ENCODE measurements around the gene MBD4. TPM values are rescaled to one million over a fixed set of nuclear protein-coding genes. Genes with fewer than 3 reads are reported as not detected.

MBD4 gene
- total RNA-seq, 1 experiment from 2014 or later = 15.7 TPM

DNA sequence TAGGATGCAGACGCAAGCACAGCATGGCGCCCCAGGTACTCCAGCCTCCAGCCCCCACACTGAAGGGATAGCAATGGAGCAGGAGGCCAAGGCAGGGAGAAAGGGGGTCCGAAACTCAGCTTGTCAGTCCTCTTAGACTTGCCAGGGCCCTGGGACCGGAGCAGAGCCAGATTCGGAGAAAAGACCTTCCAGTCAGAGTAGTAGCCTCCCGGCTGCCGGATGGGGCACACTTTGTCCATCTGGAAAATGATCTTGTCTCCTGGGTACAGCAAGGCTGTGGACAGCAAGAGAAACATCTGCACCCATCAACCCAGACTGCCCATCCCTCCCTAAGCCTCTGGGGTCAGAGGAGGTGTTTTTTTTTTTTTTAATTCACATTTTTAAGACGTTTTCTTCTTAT, 35.6 kb downstream of the MBD4 start:
- ChIA-PET RAD21 (ENCODE audit: low non-redundant PET in 1 of 2, low total read pairs in 2 of 2, uncharacterized antibody in 2 of 2, unreplicated experiment in 2 of 2) (no interaction called here), CTCF (no interaction called here), POLR2A (no interaction called here)
- intact Hi-C loops (cut with micrococcal nuclease) = no loop called here
- Histone ChIP-seq H3K79me2 (ENCODE audit: insufficient read depth, low read length) (peaks cover 2% of the 10 kb centered on the region), H3K36me3 (ENCODE audit: control insufficient read depth in 1 of 2, insufficient read depth in 2 of 2, low read length in 2 of 2) (no peaks in the 10 kb centered on the region), H3K4me3 (replicated peaks in 1 of 2; ENCODE audit: low read depth in 1 of 2, low read length in 2 of 2) (no peak overlapping the region), H3K27ac (ENCODE audit: low read depth, low read length) (no peak overlapping the region), H3K9me2 (ENCODE audit: insufficient read depth) (no peaks in the 10 kb centered on the region), H3K4me2 (ENCODE audit: low read length) (no peak overlapping the region), H4K20me1 (ENCODE audit: insufficient read depth) (no peaks in the 10 kb centered on the region), H3K9ac (ENCODE audit: low read length) (no peak overlapping the region), H2AFZ (ENCODE audit: low read depth, low read length, poor library complexity, severe bottlenecking) (no peak overlapping the region), H3K4me1 (ENCODE audit: control insufficient read depth in 1 of 2, insufficient read depth in 2 of 2, low read length in 2 of 2) (peaks cover 0 to 6% of the 10 kb centered on the region in 2 experiments; a peak in 2 of 4 replicates), H3K27me3 (ENCODE audit: insufficient read depth, low read length) (no peaks in the 10 kb centered on the region), H3K9me3 (ENCODE audit: control insufficient read depth in 1 of 2, insufficient read depth in 1 of 2, low read depth in 1 of 2, low read length in 2 of 2) (no peaks in the 10 kb centered on the region)
- ATAC-seq = no peak
- no peak for DNase-seq (ENCODE audit: low read depth, low spot score)
- no TSS peak for BruUV-seq (replicated peaks)
- TF ChIP-seq ELF1 (IDR thresholded peaks at IDR 0.05; ENCODE audit: borderline replicate concordance, low read depth) = no peak
- no peak for TF ChIP-seq TCF7L2 (IDR thresholded peaks at IDR 0.05; ENCODE audit: borderline replicate concordance, extremely low read depth, insufficient read depth, insufficient read length)
- no peak for TF ChIP-seq ZNF274 (IDR thresholded peaks at IDR 0.05; ENCODE audit: low read depth, low read length)
- no peak for TF ChIP-seq RAD21 (IDR thresholded peaks at IDR 0.05; ENCODE audit: low read depth)
- no peak for TF ChIP-seq EGR1 (IDR thresholded peaks at IDR 0.05; ENCODE audit: low read depth)
- no peak for TF ChIP-seq JUND (IDR thresholded peaks at IDR 0.05)
- no peak for TF ChIP-seq POLR2A (IDR thresholded peaks at IDR 0.05; ENCODE audit: borderline replicate concordance, extremely low read depth, insufficient read depth, insufficient read length)
- no peak for TF ChIP-seq CEBPB (IDR thresholded peaks at IDR 0.05; ENCODE audit: low read depth)
- no peak for TF ChIP-seq SP1 (IDR thresholded peaks at IDR 0.05; ENCODE audit: low read depth)
- no peak for TF ChIP-seq EZH2 (IDR thresholded peaks at IDR 0.05)
- no peak for TF ChIP-seq EZH2phosphoT487 (IDR thresholded peaks at IDR 0.05; ENCODE audit: borderline replicate concordance)
- TF ChIP-seq MAX (IDR thresholded peaks at IDR 0.05) = no peak
- TF ChIP-seq, protein P1, sequence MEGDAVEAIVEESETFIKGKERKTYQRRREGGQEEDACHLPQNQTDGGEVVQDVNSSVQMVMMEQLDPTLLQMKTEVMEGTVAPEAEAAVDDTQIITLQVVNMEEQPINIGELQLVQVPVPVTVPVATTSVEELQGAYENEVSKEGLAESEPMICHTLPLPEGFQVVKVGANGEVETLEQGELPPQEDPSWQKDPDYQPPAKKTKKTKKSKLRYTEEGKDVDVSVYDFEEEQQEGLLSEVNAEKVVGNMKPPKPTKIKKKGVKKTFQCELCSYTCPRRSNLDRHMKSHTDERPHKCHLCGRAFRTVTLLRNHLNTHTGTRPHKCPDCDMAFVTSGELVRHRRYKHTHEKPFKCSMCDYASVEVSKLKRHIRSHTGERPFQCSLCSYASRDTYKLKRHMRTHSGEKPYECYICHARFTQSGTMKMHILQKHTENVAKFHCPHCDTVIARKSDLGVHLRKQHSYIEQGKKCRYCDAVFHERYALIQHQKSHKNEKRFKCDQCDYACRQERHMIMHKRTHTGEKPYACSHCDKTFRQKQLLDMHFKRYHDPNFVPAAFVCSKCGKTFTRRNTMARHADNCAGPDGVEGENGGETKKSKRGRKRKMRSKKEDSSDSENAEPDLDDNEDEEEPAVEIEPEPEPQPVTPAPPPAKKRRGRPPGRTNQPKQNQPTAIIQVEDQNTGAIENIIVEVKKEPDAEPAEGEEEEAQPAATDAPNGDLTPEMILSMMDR (IDR thresholded peaks at IDR 0.05 in 2 of 3, conservative IDR thresholded peaks at IDR 0.05 in 1 of 3; ENCODE audit: borderline replicate concordance in 1 of 3, insufficient read depth in 1 of 3, low read depth in 2 of 3, low read length in 2 of 3) = no peak
- no peak for TF ChIP-seq CBX3 (IDR thresholded peaks at IDR 0.05; ENCODE audit: low read depth)
- no peak for TF ChIP-seq ZFX (IDR thresholded peaks at IDR 0.05)
- TF ChIP-seq, protein P2, sequence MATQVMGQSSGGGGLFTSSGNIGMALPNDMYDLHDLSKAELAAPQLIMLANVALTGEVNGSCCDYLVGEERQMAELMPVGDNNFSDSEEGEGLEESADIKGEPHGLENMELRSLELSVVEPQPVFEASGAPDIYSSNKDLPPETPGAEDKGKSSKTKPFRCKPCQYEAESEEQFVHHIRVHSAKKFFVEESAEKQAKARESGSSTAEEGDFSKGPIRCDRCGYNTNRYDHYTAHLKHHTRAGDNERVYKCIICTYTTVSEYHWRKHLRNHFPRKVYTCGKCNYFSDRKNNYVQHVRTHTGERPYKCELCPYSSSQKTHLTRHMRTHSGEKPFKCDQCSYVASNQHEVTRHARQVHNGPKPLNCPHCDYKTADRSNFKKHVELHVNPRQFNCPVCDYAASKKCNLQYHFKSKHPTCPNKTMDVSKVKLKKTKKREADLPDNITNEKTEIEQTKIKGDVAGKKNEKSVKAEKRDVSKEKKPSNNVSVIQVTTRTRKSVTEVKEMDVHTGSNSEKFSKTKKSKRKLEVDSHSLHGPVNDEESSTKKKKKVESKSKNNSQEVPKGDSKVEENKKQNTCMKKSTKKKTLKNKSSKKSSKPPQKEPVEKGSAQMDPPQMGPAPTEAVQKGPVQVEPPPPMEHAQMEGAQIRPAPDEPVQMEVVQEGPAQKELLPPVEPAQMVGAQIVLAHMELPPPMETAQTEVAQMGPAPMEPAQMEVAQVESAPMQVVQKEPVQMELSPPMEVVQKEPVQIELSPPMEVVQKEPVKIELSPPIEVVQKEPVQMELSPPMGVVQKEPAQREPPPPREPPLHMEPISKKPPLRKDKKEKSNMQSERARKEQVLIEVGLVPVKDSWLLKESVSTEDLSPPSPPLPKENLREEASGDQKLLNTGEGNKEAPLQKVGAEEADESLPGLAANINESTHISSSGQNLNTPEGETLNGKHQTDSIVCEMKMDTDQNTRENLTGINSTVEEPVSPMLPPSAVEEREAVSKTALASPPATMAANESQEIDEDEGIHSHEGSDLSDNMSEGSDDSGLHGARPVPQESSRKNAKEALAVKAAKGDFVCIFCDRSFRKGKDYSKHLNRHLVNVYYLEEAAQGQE (IDR thresholded peaks at IDR 0.05; ENCODE audit: low read depth) = no peak
- no peak for TF ChIP-seq YY1 (IDR thresholded peaks at IDR 0.05; ENCODE audit: extremely low read depth, insufficient replicate concordance, low read depth, low read length)
- no peak for TF ChIP-seq FOSL1 (IDR thresholded peaks at IDR 0.05; ENCODE audit: low read depth)

All from HCT116 (cell line).